RWPE1 (cell line): ENCODE results near the gene UNC45A.

ENCODE experiments used
- CTCF ChIA-PET: fragments of 350-600 bp; sonication (Branson Sonifier 250); formaldehyde crosslinking; extraction: SDS; loops from one replicate; lab custom pipeline; 2021; lab: Yijun Ruan, JAX
- POLR2A ChIA-PET: fragments of 400-600 bp; formaldehyde crosslinking; extraction: SDS; loops from one replicate; lab custom pipeline; 2020; ENCODE audit warnings: antibody characterized with exemption; ENCODE audit not compliant: low non-redundant PET; lab: Yijun Ruan, JAX
- DNase-seq: peaks from one replicate; pipeline ENCODE4 v3.0.0; 2012; ENCODE audit warnings: low spot score
- H3K27ac ChIP-seq: fragments of 450-650 bp; 2 replicates; pipeline ENCODE4 v1.5.1; 2017
- CTCF ChIP-seq: fragments of 450-650 bp; conservative IDR thresholded peaks from 2 replicates; pipeline ENCODE4 v1.5.1; 2017; ENCODE audit warnings: low read depth, mild to moderate bottlenecking

UNC45A gene

DNA sequence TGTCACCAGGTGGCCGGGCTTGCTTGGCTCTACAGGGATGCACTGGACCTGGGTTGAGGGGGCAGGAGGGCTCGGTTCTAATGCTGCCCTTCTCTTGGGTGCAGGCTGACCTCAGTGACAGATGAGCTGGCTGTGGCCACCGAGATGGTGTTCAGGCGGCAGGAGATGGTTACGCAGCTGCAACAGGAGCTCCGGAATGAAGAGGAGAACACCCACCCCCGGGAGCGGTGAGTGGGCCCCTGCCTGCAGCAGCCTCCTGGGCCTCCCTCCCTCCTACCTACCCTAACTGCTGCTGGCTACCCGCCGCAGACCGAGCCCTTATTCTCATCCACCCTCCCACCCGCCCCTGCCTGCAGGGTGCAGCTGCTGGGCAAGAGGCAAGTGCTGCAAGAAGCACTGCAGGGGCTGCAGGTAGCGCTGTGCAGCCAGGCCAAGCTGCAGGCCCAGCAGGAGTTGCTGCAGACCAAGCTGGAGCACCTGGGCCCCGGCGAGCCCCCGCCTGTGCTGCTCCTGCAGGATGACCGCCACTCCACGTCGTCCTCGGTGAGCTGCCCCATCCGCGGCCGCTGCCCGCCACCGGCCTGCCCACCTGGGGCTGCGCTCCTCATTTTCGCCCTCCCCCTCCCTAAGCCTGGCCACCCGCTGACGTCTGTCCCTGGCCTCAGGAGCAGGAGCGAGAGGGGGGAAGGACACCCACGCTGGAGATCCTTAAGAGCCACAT lies 45.2 kb upstream of the UNC45A start:
- ChIA-PET POLR2A (no interaction called here), CTCF (interaction anchor here (0.6 to 1.4 kb wide), 4 partner anchors 12 to 242 kb away, joined by 3 read pairs; partner anchors contain the start of gene HDDC3)
- no peak overlapping the region for H3K27ac ChIP-seq
- no peak for DNase-seq
- no peak for TF ChIP-seq CTCF

DNA sequence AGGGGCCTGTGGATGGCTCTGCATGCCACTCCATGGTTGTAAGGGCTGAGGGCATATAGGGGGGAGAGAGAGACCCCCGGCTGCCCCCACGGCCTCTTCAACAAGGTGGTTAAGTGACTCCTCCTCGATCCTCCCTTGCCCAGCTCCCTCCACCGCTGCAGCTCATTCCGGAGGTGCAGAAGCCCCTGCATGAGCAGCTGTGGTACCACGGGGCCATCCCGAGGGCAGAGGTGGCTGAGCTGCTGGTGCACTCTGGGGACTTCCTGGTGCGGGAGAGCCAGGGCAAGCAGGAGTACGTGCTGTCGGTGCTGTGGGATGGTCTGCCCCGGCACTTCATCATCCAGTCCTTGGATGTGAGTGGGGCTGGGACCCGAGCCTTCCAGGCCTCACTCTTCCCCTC lies 44.2 kb upstream of the UNC45A start:
- POLR2A ChIA-PET: no interaction called here
- no peak overlapping the region for H3K27ac ChIP-seq
- CTCF ChIA-PET: no interaction called here
- TF ChIP-seq CTCF: no peak
- DNase-seq: no peak

DNA sequence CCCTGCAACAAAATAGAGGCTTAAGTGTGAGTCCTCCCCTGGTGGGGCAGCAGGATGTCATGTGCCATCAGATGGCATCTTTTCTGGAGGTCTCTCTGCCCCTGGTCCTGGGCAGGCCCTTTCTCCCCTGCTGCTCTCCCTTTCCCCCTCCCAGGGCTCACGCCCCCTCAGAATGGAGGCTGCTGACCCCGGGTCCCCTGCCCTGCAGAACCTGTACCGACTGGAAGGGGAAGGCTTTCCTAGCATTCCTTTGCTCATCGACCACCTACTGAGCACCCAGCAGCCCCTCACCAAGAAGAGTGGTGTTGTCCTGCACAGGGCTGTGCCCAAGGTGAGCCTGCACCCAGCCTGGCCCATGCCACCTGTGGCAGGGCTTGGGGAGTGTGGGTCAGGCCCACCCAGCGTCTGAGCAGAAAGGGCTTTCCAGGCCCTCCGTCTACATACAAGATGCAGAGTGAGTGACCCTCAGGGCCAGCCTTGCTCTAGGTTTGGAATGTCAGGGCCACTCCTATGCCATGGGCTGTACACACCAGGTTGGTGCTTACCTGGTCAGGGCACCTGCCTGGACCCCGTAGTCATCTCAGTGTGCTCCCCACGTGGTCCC lies 43.6 kb upstream of the UNC45A start:
- CTCF ChIA-PET: no interaction called here
- H3K27ac ChIP-seq: no peak overlapping the region
- POLR2A ChIA-PET: no interaction called here
- no peak for TF ChIP-seq CTCF
- no peak for DNase-seq

DNA sequence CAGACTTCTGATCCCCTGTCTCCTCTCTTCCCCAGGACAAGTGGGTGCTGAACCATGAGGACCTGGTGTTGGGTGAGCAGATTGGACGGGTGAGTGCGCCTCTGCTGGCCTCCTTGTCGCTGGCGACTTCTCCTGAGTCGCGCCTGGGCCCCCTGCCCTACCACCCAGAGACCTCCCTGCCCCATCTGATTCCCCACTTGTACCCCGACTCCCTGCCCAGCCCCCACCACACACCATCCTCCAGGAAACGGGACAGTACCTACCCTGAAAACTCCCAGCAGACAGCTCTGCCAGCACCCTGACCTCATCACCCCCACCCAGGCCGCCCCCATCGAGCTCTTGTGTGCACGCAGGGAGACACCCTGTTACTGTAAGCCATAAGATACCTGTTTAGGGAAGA lies 43.1 kb upstream of the UNC45A start:
- ChIA-PET CTCF (no interaction called here), POLR2A (no interaction called here)
- no peak overlapping the region for H3K27ac ChIP-seq
- no peak for DNase-seq
- TF ChIP-seq CTCF: no peak

DNA sequence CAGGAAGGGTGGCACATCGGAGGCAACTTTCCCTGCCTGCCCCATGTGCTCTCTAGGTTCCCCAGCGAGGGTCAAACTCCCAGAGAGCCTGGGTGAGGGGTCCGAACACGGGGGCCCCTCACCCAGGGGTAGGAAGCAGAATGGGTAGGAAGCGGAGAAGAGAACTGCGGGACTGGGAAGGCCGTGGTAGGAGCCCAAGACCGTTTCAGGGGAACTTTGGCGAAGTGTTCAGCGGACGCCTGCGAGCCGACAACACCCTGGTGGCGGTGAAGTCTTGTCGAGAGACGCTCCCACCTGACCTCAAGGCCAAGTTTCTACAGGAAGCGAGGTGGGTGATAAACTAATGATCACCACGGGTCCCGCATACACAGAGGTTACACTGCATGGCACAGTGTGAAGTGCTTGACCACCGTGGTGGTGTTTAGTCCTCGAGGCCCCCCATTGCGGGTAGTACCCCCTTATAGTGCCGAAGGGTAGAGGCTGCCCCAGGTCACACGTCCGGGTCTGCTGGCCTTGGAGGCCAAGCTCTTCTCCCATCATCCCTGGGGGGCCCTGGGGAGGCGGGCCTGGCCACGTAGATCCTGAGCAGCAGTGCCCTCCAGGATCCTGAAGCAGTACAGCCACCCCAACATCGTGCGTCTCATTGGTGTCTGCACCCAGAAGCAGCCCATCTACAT lies 42.4 kb upstream of the UNC45A start:
- TF ChIP-seq CTCF: no peak
- no peak for DNase-seq
- CTCF ChIA-PET: no interaction called here
- no peak overlapping the region for H3K27ac ChIP-seq
- POLR2A ChIA-PET: no interaction called here

- no peak for TF ChIP-seq CTCF
- POLR2A ChIA-PET: no interaction called here
- no peak for DNase-seq
- no peak overlapping the region for H3K27ac ChIP-seq
- CTCF ChIA-PET: interaction anchor here (0.5 to 0.7 kb wide), 4 partner anchors 12 to 574 kb away, joined by 3 read pairs; no protein-coding TSS in a partner anchor
Observed at GRCh38 chr15:90893175-90894090, 41.7 kb upstream of the UNC45A start.
